DND-41 (cell line): ENCODE data around the gene IKBKE.

Experiments used
- ATAC-seq: fragments of 200-7000 bp; cut with Tn5 transposase; 3 replicates; pipeline ENCODE4 v1.9.1; 2021; ENCODE audit warnings: low read depth; ENCODE audit not compliant: insufficient read depth
- DNase-seq: peaks from one replicate; pipeline ENCODE4 v3.0.0-alpha.2; 2020
- H2AFZ ChIP-seq: 2 replicates; pipeline ENCODE4 v1.6.0; 2012; ENCODE audit warnings: low read depth, low read length
- H3K27ac ChIP-seq: 2 replicates; pipeline ENCODE4 v1.5.1; 2012; ENCODE audit warnings: low read length, inconsistent platforms
- H3K27me3 ChIP-seq: fragments of 200-600 bp; sonication (generic); 2 replicates; pipeline ENCODE4 v1.6.0; 2012; ENCODE audit warnings: low read length, mild to moderate bottlenecking, inconsistent platforms; ENCODE audit not compliant: insufficient read depth, poor library complexity
- H3K36me3 ChIP-seq: 2 replicates; pipeline ENCODE4 v1.5.1; 2012; ENCODE audit warnings: low read length, inconsistent platforms; ENCODE audit not compliant: insufficient read depth
- H3K4me1 ChIP-seq: 2 replicates; pipeline ENCODE4 v1.5.1; 2012; ENCODE audit warnings: mild to moderate bottlenecking, low read length; ENCODE audit not compliant: insufficient read depth
- H3K4me2 ChIP-seq: 2 replicates; pipeline ENCODE4 v1.6.0; 2012; ENCODE audit warnings: mild to moderate bottlenecking, moderate library complexity, low read length, inconsistent platforms; ENCODE audit not compliant: insufficient read depth
- H3K4me3 ChIP-seq, 2 experiments: fragments of 200-600 bp in 1 of 2; shearing (Covaris generic) in 1 of 2; 2 replicates each; pipeline ENCODE4 v1.5.1; 2012 to 2016; ENCODE audit warnings: inconsistent platforms in 2 of 2, low read length in 2 of 2, mild to moderate bottlenecking in 2 of 2, low read depth in 1 of 2, moderate library complexity in 1 of 2
- H3K79me2 ChIP-seq: 2 replicates; pipeline ENCODE4 v1.6.0; 2012; ENCODE audit warnings: low read length, inconsistent platforms; ENCODE audit not compliant: insufficient read depth
- H3K9ac ChIP-seq: 2 replicates; pipeline ENCODE4 v1.6.0; 2012; ENCODE audit warnings: low read depth, mild to moderate bottlenecking, inconsistent platforms, low read length, moderate library complexity
- H3K9me3 ChIP-seq: 2 replicates; pipeline ENCODE4 v1.5.1; 2012; ENCODE audit warnings: low read length, moderate library complexity, mild to moderate bottlenecking, inconsistent platforms; ENCODE audit not compliant: insufficient read depth, severe bottlenecking
- H4K20me1 ChIP-seq: 2 replicates; pipeline ENCODE4 v1.6.0; 2012; ENCODE audit warnings: low read length; ENCODE audit not compliant: insufficient read depth
- EZH2 ChIP-seq: IDR thresholded peaks from 3 replicates; pipeline ENCODE4 v1.6.1; 2012; ENCODE audit warnings: borderline replicate concordance, low read depth, mild to moderate bottlenecking, moderate library complexity, low read length, inconsistent platforms; ENCODE audit not compliant: severe bottlenecking
- TF ChIP-seq, protein P1 (sequence below): IDR thresholded peaks from 2 replicates; pipeline ENCODE4 v1.5.1; 2012; ENCODE audit warnings: borderline replicate concordance, low read length, moderate library complexity, mild to moderate bottlenecking; ENCODE audit not compliant: poor library complexity, severe bottlenecking; ENCODE audit errors: extremely low read depth

The IKBKE gene

DNA sequence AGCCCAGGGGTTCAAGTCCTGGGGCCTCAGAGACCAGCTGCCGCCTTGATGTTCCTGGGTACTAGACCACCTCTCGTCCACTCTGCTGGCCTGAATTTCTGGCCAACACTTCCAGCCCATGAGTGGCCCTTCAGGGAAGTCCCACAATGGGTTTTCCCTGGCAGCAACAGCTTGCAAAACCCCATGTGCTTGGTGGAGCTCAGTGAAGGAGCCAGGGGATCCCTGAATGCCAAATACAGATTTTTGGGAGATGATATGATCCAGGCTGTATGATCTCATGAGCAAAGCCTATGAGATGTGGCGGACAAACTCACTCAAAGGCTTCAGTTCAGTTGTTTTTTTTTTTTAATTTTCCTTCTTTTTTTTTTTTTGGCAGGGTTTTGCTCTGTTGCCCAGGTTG, 27.5 kb downstream of the IKBKE start:
- Histone ChIP-seq H3K36me3 (peaks cover 17% of the 10 kb centered on the region), H3K27me3 (no peaks in the 10 kb centered on the region), H3K27ac (no peak overlapping the region), H2AFZ (no peak overlapping the region), H3K4me3 (no peak overlapping the region), H3K9ac (no peak overlapping the region), H4K20me1 (no peaks in the 10 kb centered on the region), H3K79me2 (no peaks in the 10 kb centered on the region), H3K4me2 (no peak overlapping the region), H3K9me3 (no peaks in the 10 kb centered on the region), H3K4me1 (no peaks in the 10 kb centered on the region)
- no peak for ATAC-seq
- TF ChIP-seq, protein P1, sequence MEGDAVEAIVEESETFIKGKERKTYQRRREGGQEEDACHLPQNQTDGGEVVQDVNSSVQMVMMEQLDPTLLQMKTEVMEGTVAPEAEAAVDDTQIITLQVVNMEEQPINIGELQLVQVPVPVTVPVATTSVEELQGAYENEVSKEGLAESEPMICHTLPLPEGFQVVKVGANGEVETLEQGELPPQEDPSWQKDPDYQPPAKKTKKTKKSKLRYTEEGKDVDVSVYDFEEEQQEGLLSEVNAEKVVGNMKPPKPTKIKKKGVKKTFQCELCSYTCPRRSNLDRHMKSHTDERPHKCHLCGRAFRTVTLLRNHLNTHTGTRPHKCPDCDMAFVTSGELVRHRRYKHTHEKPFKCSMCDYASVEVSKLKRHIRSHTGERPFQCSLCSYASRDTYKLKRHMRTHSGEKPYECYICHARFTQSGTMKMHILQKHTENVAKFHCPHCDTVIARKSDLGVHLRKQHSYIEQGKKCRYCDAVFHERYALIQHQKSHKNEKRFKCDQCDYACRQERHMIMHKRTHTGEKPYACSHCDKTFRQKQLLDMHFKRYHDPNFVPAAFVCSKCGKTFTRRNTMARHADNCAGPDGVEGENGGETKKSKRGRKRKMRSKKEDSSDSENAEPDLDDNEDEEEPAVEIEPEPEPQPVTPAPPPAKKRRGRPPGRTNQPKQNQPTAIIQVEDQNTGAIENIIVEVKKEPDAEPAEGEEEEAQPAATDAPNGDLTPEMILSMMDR, result no peak
- no peak for TF ChIP-seq EZH2
- DNase-seq, result no peak

DNA sequence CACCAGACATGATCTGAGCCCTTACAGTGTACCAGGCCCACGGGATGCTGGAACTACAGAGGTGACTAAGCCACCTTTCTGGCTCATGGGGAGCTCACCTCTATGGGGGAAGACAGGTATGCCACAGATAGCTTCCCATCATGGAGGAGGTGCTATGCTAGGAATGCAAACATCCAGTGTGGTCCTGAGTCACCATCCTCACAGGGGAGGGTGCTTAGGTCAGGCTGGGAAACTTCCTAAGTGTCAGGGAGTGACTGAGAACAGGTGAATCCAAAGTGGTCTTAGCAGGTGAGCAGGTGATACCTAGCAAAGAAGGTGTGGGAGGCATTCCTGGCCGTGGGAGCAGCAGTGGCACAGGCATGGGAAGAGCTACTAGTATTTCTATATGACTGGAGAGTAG, 28.4 kb downstream of the IKBKE start:
- Histone ChIP-seq H3K79me2 (no peaks in the 10 kb centered on the region), H3K36me3 (peaks cover 10% of the 10 kb centered on the region), H4K20me1 (no peaks in the 10 kb centered on the region), H2AFZ (no peak overlapping the region), H3K4me3 (no peak overlapping the region), H3K27ac (no peak overlapping the region), H3K9ac (no peak overlapping the region), H3K27me3 (no peaks in the 10 kb centered on the region), H3K4me2 (no peak overlapping the region), H3K4me1 (no peaks in the 10 kb centered on the region), H3K9me3 (no peaks in the 10 kb centered on the region)
- TF ChIP-seq EZH2, result no peak
- TF ChIP-seq, protein P1, result no peak
- DNase-seq (no peak), ATAC-seq (no peak)

DNA sequence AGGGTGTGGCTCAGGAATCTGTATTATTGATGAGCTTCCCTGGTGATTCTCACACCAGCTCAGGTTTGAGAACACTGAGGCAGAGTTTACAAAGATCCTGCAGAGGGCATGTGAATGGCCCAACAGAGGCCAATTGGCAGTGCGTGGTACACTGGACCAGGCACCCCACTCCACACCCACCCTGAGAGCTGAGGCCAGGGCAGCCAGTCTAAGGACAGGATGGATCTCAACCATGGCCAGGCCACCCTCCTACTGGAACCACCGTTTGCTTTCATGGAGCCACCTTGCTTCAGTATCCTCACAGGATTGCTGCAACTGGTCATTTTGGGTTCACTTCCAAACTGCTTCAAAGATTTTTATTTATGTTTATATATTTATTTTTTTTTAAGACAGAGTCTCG, 29.8 kb downstream of the IKBKE start:
- Histone ChIP-seq H3K27ac (no peak overlapping the region), H3K4me2 (no peak overlapping the region), H3K4me3 (no peak overlapping the region), H3K9me3 (no peaks in the 10 kb centered on the region), H2AFZ (no peak overlapping the region), H3K4me1 (no peaks in the 10 kb centered on the region), H3K27me3 (no peaks in the 10 kb centered on the region), H3K36me3 (peaks cover under 1% of the 10 kb centered on the region; the same call in 1 of the 2 replicates), H4K20me1 (no peaks in the 10 kb centered on the region), H3K9ac (no peak overlapping the region), H3K79me2 (no peaks in the 10 kb centered on the region)
- TF ChIP-seq, protein P1, result no peak
- TF ChIP-seq EZH2, result no peak
- DNase-seq (no peak), ATAC-seq (no peak)

DNA sequence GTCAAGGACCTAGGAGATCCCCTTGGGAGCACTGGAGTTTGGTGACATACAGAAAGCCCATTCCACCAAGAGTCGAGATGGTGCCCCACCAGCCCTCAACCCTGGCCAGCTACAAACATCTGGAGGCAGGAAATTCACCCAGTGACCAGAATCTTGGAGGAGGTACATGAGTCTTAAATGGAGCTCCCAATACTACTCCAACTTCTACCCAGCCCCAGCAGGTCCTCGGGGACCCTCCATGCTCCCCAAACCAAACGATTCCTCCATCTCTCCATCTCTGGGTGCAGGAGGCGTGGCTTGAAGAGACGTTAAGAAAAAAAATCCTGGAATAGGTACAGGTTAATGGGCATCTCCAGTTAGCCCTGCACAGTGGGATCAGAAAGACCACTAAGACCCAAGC, 31.6 kb downstream of the IKBKE start:
- DNase-seq, result no peak
- ATAC-seq, result no peak
- Histone ChIP-seq H3K36me3 (no peaks in the 10 kb centered on the region), H3K4me2 (no peak overlapping the region), H2AFZ (no peak overlapping the region), H3K27me3 (no peaks in the 10 kb centered on the region), H3K9ac (no peak overlapping the region), H3K27ac (no peak overlapping the region), H3K4me1 (no peaks in the 10 kb centered on the region), H3K79me2 (no peaks in the 10 kb centered on the region), H4K20me1 (no peaks in the 10 kb centered on the region), H3K4me3 (no peak overlapping the region), H3K9me3 (no peaks in the 10 kb centered on the region)
- TF ChIP-seq, protein P1, result no peak
- TF ChIP-seq EZH2, result no peak
